HG03378 (cell line): Measurements from ENCODE around the gene NOP56.

Experiments used
- ATAC-seq: cut with Tn5 transposase; IDR thresholded peaks from one replicate; pipeline ENCODE4 v1.9.1; 2021; ENCODE audit warnings: mild to moderate bottlenecking, moderate library complexity; ENCODE audit not compliant: unreplicated experiment

NOP56 gene

GRCh38 chr20:2640899-2641298, 11.5 kb upstream of the NOP56 start:
- no peak for ATAC-seq

GRCh38 chr20:2643708-2644107, 8.7 kb upstream of the NOP56 start:
- ATAC-seq: no peak

DNA sequence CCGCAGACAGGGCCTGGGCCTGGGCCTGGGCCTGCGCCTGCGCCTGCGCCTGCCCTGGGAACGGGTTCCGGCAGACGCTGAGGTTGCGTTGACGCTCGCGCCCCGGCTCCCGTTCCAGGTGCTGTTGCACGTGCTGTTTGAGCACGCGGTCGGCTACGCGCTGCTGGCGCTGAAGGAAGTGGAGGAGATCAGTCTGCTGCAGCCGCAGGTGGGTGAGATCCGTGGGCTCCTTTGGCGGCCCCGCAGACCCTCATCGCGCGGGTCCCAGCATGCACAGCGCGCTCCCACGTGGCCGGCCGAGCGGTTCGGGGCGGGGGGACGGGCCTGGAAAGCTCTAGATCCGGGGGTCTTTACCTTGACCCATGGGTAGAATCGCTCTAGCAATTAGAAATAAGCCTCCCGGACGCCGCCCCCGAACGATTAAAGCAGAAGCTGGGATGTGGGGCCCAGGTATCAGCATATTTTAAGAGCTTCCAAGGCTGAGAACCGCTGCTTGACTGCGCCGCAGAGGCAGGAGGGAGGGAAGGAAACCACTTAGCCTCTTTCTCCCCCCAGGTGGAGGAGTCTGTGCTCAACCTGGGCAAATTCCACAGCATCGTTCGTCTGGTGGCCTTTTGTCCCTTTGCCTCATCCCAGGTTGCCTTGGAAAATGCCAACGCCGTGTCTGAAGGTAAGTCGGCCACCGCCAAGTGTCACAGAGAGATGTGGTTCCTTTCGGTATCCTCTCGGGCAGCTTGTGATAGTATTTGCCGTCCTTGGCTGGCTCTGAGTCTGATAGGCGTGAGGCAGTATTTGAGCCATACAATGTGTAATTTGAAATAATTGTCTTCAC, 508 bp downstream of the NOP56 start:
- ATAC-seq: peak; percentile 32

DNA sequence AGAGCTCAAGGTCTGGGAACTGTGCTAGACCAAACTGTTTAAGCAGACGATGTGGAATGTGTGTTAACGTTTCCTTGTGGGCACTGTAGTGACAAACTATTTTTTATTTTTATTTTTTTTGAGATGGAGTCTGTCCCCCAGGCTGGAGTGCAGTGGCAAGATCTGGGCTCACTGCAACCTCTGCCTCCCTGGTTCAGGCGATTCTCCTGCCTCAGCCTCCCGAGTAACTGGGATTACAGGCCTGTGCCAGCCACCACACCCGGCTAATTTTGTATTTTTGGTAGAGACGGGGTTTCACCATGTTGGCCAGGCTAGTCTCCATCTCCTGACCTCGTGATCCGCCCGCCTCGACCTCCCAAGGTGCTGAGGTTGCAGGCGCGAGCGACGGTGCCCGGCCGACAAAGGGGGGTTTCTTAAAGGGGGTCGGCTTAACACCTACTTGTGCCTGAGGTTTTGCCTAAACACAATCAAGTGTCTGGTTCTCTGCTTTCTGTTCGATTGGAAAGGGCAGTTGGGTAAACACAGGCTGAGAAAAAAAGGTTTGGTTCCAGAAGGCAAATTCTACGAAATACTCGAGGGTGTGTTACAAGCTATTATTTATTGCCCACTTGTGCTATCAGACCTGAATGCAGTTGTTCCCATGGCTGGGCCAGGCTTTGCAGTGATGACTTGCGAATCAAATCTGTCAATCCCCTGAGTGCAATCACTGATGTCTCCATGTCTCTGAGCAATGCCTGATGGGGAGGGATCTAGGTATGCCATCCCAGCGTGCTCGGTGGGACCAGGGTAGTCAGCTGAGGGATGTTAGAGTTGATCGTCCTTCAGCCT, 1.3 kb downstream of the NOP56 start:
- no peak for ATAC-seq

DNA sequence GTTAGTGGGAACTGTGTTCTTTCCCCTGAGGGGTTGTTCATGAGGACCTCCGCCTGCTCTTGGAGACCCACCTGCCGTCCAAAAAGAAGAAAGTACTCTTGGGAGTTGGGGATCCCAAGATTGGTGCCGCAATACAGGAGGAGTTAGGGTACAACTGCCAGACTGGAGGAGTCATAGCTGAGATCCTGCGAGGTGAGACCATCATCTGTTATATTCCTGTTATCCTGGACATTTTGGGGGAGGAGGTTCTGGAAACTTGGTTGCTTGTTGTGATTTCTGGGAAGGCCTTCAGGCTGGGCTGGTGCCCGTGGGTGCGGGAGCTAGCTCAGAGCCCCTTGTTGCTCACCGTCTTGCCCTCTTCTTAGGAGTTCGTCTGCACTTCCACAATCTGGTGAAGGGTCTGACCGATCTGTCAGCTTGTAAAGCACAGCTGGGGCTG, 2.0 kb downstream of the NOP56 start:
- ATAC-seq: no peak

DNA sequence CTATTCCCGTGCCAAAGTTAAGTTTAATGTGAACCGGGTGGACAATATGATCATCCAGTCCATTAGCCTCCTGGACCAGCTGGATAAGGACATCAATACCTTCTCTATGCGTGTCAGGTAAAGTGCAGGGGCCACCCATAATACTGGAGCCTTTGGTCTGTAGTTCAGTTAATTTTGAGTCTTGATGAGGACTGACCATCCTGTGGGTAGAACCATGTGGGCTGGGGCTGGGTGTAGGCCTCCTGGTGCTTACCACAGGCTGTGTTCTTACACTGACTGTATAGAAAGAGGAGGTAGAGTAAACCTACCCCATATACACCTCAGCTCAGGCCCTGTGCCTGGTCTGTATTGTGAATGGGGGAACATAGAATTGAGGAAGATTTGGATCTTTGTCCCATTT, 2.4 kb downstream of the NOP56 start:
- ATAC-seq: no peak

GRCh38 chr20:2655331-2656116, 3.1 kb downstream of the NOP56 start:
- ATAC-seq: no peak

DNA sequence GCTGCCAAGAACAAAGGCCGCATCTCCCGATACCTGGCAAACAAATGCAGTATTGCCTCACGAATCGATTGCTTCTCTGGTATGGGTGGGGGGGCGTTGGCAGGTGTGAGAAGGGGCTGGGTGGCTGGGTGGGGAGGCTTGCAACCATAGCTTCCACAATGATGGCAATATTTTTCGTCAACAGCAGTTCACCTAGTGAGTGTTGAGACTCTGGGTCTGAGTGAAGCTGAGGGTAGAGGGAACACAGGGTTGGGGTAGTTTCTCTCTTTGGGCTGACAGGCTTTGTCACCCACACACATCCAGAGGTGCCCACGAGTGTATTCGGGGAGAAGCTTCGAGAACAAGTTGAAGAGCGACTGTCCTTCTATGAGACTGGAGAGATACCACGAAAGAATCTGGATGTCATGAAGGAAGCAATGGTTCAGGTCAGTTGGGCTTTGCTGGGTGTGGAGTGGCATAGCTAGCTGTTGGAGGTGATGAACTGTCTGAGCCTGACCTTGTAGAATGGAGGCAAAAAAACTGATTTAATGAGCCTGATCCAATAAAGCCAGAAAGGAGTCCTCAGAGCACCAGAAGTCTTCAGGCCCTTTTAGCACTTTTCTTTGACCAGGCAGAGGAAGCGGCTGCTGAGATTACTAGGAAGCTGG, 4.2 kb downstream of the NOP56 start:
- ATAC-seq: no peak

DNA sequence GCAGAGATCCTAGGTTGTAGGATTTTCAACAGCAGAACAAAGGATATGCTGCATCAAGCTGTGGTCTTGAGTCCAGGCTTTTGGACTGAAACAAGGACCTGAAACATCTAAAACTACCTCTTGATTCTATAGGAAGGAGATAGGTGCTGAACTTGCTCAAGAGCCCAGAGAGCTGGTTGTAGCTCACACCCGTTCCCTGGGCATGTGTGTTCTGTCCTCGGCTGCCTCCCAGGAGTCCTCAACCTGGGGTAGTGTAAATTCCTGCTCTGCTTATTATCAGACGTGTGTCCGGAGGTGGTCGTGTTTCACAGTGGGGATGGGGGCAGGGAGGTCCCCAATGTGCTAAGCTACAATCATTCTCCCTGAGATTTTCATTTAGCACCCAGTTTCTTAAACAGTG, 4.8 kb downstream of the NOP56 start:
- no peak for ATAC-seq

DNA sequence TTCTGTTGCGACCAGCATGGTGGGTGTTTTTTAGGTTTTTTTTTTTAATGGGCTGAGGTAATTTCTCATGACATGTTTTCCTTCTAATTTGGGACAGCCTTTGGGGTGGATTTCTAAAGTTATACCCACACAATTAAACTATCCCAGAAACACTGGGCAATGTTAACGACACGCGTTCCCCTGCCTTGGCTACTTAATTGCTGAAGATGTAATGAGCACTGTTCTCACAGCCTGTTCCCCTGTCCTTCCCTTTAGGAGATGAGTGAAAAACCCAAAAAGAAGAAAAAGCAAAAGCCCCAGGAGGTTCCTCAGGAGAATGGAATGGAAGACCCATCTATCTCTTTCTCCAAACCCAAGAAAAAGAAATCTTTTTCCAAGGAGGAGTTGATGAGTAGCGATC, 5.2 kb downstream of the NOP56 start:
- no peak for ATAC-seq

- ATAC-seq: no peak
These were observed 6.3 kb downstream of the NOP56 start for GRCh38 chr20:2658414-2659354.

DNA sequence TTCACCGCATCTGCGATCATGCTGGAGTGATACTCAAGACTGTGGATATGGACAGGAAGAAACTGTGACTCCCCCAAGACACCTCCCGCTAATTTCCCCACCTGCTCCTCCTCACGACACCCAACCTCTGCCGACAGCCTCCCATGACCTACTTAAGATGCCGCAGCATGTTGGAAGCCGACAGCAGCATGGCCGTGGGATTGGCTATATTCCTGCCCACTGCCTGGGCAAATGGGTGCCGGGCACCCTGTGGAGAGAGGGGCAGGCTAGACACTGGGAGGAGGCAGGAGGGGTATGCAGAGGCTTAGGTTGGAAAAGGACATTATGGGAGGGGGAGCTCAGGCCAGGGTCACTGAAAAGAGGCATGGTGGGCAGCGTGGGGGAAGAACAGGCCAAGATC, 7.1 kb downstream of the NOP56 start:
- ATAC-seq: no peak

- ATAC-seq: no peak
These were observed 11.0 kb downstream of the NOP56 start for GRCh38 chr20:2663364-2663886.

DNA sequence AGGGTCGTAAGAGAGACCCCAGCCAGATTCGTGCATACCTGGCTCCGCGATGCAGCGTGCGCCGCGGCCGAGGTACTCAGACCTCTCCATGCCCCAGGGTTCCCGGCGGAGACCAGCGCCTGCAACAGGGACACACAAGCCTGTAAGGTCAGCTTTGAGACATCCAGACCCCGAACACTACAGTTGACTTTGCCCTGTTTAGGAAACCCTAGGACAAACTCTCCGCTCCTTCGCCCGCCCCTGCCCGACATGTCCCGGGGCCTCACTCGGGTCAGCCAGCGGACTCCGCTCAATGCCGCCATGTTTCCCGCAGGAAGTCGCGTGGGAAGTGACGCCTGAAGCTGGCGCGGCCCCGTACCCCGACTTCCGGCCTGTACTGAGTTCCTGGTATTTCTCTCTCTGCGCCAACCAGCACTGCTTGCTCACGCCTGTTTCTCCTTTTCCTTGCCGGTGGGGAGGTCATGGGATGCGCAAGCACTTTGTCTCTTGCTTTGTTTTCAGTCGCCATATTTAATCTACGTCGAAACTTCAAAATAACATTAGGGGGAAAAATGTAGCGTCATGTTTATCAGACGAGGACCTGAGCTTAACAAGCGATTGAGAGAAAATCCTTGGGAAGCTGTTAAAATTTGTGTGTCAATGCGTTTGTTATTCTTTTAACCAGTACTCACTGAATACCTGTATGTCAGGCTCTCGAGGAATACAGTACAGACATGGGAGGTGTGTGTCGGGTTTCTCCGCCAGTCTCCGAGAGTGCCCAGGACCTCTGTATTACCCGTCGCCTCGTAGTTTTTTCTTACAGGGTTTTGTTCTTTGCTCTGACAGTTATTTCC, 11.7 kb downstream of the NOP56 start, which contains the start of gene IDH3B:
IDH3B (minus strand) TSS at position 330 of the 833 bp plus-strand sequence; CDS start at position 302, 28 bp downstream.
- ATAC-seq: peak; percentile 75

GRCh38 chr20:2671977-2672376, 19.5 kb downstream of the NOP56 start:
- no peak for ATAC-seq

DNA sequence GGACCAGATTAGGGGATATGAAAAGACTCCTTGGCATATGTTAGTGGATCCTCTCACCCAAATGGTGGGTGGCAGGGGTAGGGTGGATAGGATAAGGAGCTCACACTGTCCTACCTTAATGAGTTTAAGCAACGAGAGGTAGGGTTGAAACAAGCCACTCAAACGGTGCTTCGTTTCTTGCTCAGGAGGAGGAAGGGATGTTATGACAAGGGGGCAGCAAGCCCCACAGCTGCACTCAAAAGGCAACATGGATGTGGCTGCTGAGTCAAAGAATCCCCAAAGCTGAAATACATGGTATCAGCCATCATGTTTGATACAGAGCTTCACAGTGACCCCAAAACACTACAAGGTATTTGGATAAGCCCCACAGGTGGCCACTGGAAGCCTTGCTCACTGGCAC, 20.0 kb downstream of the NOP56 start:
- no peak for ATAC-seq

DNA sequence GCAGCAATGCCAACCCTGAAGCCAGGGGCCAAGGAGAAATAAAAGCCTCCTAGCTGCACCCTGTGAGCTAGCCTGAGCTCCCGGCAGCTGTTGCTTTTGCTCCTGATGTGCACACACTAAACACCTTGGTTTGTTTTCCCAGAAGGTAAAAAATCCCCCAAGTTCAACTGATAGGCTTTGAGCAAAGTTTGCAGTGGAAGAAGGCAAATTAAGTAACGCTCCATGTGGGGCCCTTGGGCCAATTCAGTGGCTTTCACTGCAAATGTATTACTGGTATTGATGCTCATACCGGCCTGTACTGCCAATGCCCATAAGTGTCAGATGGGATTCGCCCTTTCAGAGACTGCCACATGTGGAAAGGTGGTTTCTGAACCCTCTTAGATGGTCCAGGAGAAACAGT, 21.0 kb downstream of the NOP56 start:
- no peak for ATAC-seq

- ATAC-seq: no peak
These were observed 27.6 kb downstream of the NOP56 start for GRCh38 chr20:2680046-2680445.
